Coronary artery (tissue), 2 donors: ENCODE data around the gene LIMD2.

Experiments
- DNase-seq: peaks from one replicate; pipeline ENCODE4 v3.0.0-alpha.2; 2017; ENCODE audit warnings: low spot score
- H3K27ac ChIP-seq, 2 donors: fragments of 200-600 bp; sonication (generic); one replicate each; pipeline ENCODE4 v1.5.1; 2016 to 2019
- H3K4me3 ChIP-seq: fragments of 200-600 bp; sonication (generic); 2 replicates; pipeline ENCODE4 v1.5.1; 2016; ENCODE audit warnings: mild to moderate bottlenecking, moderate library complexity
- TF ChIP-seq, protein P1 (sequence below): fragments of 200-600 bp; sonication (generic); IDR thresholded peaks from one replicate; pipeline ENCODE4 v1.5.1; 2019; ENCODE audit warnings: antibody characterized with exemption

LIMD2 gene

DNA sequence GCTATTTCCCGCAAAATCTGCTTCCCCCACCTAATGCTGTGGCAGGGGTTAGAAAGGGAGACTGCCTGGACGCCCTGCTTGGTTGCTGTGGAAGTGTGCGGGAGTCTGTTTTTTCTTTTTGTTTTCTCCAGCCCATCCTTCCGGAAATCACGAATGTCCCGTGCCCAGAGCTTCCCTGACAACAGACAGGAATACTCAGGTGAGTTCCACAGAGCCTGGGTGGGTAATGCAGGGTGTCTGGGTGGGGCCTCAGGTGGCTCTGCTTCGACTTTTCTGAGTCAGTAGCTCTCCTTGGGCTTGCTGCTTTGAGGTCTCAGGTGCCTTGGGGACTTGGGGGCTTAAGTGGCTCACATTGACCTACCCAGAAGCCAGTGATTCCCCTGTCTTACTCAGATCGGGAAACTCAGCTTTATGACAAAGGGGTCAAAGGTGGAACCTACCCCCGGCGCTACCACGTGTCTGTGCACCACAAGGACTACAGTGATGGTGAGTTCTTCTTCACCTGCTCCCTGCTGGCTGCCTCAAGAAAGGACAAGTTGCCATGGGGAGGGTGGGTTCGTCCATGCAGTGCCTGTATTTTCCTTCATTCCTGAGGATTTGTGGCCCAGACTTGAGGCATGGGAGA is 11.4 kb downstream of the LIMD2 start:
- TF ChIP-seq, protein P1, sequence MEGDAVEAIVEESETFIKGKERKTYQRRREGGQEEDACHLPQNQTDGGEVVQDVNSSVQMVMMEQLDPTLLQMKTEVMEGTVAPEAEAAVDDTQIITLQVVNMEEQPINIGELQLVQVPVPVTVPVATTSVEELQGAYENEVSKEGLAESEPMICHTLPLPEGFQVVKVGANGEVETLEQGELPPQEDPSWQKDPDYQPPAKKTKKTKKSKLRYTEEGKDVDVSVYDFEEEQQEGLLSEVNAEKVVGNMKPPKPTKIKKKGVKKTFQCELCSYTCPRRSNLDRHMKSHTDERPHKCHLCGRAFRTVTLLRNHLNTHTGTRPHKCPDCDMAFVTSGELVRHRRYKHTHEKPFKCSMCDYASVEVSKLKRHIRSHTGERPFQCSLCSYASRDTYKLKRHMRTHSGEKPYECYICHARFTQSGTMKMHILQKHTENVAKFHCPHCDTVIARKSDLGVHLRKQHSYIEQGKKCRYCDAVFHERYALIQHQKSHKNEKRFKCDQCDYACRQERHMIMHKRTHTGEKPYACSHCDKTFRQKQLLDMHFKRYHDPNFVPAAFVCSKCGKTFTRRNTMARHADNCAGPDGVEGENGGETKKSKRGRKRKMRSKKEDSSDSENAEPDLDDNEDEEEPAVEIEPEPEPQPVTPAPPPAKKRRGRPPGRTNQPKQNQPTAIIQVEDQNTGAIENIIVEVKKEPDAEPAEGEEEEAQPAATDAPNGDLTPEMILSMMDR: no peak
- no peak overlapping the region for H3K27ac ChIP-seq
- H3K4me3 ChIP-seq: no peak overlapping the region
- DNase-seq: no peak

- TF ChIP-seq, protein P1: no peak
- Histone ChIP-seq H3K27ac (no peak overlapping the region), H3K4me3 (no peak overlapping the region)
- no peak for DNase-seq
Observed at GRCh38 chr17:63686138-63686685, 13.7 kb downstream of the LIMD2 start.

- no peak overlapping the region for H3K27ac ChIP-seq
- TF ChIP-seq, protein P1: no peak
- no peak for DNase-seq
- no peak overlapping the region for H3K4me3 ChIP-seq
Observed at GRCh38 chr17:63685578-63685977, 14.3 kb downstream of the LIMD2 start.

DNA sequence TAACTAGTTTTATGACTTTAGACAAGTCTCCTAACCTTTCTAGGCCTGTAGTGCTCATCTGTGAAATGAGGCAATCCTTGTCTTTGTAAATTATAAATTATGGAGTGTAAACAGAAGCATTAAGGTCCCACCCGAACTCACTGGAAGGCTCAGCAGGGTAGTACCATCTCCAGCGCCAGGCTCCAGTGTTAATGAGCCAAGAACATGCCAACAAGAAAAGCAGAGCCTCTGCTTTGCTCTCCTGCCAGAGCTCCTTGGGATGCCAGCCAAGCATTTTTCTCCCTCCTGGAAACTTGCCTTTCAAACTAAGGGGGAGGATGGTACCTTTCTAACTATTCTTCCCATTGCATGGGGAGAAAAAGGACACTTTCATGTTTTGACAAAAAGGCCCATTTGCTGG is 14.9 kb downstream of the LIMD2 start:
- no peak for DNase-seq
- Histone ChIP-seq H3K4me3 (no peak overlapping the region), H3K27ac (no peak overlapping the region)
- TF ChIP-seq, protein P1: no peak

- Histone ChIP-seq H3K27ac (no peak overlapping the region), H3K4me3 (no peak overlapping the region)
- DNase-seq: no peak
- TF ChIP-seq, protein P1: no peak
Observed at GRCh38 chr17:63682981-63683380, 16.9 kb downstream of the LIMD2 start.

GRCh38 chr17:63682441-63682840 is 17.5 kb downstream of the LIMD2 start:
- H3K27ac ChIP-seq: no peak overlapping the region
- H3K4me3 ChIP-seq: no peak overlapping the region
- TF ChIP-seq, protein P1: no peak
- DNase-seq: no peak

DNA sequence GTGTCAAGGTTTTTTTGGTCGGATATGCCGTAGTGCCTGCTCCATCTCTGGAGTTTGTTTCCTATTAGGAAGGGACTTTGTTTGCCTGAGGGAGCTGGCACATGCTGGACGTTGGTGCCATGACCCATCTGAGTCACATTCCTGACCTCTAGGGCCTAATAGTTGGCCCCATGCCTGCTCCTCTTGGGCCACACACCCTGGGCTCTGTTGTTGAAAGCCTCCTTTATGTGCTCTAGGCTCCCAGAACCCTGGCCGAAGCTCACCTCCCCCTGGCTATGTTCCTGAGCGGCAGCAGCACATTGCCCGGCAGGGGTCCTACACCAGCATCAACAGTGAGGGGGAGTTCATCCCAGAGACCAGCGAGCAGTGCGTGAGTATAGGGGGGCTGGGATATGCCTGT is 18.4 kb downstream of the LIMD2 start:
- H3K27ac ChIP-seq: no peak overlapping the region
- no peak for DNase-seq
- H3K4me3 ChIP-seq: no peak overlapping the region
- TF ChIP-seq, protein P1: no peak
